HG02938 (cell line): ENCODE data around the gene ELMO2.

Source experiments
- ATAC-seq: cut with Tn5 transposase; IDR thresholded peaks from one replicate; pipeline ENCODE4 v1.9.1; 2021; ENCODE audit warnings: mild to moderate bottlenecking, moderate library complexity; ENCODE audit not compliant: unreplicated experiment

Gene ELMO2, protein sequence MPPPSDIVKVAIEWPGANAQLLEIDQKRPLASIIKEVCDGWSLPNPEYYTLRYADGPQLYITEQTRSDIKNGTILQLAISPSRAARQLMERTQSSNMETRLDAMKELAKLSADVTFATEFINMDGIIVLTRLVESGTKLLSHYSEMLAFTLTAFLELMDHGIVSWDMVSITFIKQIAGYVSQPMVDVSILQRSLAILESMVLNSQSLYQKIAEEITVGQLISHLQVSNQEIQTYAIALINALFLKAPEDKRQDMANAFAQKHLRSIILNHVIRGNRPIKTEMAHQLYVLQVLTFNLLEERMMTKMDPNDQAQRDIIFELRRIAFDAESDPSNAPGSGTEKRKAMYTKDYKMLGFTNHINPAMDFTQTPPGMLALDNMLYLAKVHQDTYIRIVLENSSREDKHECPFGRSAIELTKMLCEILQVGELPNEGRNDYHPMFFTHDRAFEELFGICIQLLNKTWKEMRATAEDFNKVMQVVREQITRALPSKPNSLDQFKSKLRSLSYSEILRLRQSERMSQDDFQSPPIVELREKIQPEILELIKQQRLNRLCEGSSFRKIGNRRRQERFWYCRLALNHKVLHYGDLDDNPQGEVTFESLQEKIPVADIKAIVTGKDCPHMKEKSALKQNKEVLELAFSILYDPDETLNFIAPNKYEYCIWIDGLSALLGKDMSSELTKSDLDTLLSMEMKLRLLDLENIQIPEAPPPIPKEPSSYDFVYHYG

DNA sequence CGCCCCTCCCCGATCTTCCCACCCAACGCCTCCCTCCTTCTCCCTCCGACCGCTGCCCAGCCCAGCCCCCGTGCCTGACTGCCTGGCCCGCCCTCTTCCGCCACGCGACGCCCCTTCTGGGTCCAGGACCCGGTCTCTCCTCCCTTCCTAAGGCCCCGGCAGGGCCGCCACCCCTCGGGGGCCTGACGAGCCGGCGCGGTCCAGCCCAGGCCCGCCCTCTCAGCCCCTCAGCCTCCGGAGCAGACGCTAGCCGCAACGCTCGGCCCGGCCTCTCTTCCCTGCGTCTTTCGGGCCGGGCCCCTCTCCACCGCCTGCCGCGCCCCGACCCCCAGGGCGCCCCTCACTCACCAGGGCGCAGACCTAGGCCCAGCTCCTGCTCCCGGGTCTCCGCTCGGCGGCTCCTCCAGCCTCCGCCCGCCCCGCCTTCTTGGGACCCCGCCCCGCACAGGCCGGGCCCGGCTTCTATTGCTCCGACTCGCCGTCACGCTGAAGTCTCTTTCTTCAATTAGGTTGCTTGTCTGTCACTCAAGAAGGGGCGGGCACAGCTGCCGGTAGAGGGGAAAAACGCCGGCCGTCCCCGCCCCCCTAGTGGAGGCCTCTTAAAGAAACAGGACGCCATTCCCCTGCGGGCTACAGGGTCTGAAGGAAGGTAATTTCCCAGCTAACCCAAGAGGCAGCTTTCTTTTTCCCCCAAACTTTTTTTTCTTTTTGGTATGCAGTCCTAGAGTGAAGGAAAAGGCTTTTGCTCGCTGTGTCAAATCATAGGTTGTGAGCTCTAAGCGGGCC, at the start of gene ELMO2:
Gene ELMO2 (minus strand): TSS at position 416 of the 786 bp plus-strand sequence. CDS start 12,133 bp downstream, outside the sequence.
- ATAC-seq, result peak; percentile 88

- ATAC-seq, result no peak
Observed at GRCh38 chr20:46455729-46456128, 49.3 kb upstream of the ELMO2 start.

- no peak for ATAC-seq
Observed at GRCh38 chr20:46446851-46447250, 40.4 kb upstream of the ELMO2 start.

GRCh38 chr20:46439837-46440236, 33.4 kb upstream of the ELMO2 start:
- ATAC-seq, result no peak

GRCh38 chr20:46438156-46438750, 31.8 kb upstream of the ELMO2 start:
- ATAC-seq, result no peak

DNA sequence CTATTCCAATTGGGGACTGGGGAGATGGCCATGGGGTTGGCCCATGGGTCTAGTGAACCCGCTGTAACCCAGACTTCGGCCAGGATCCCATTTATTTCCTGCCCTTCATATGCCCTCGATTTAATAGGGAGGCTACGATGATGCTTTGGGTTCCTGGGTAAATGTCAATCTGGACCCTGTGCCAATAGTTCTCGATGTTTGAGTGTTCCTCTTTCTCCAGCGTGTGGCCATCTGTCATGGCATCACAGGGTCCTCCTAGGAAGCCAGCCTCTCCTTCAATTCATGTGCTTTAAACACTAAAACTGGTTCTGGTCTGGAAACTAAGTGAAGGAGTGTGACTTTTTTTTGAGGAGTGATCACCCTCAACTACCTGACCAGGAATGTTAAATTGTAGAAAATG, 28.7 kb upstream of the ELMO2 start:
- ATAC-seq, result no peak

- no peak for ATAC-seq
Observed at GRCh38 chr20:46434597-46434996, 28.2 kb upstream of the ELMO2 start.

DNA sequence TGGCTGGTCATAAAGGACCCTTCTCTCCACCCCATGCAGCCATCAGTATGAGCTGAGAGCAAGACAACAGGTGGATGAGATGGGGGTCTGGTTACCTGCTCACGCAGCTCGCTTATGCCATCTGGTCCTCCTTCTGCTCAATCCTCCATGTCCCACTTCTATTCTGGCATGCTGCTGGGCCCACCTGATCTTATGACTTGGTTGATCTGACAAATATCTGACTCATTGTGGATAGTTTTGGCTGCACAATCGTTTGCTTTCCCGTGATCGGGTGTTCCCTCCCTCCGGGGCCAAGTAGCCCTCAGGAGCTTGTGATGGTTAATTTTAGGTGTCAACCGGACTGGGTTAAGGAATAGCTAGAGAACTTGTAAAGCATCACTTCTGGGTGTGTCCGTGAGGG, 26.6 kb upstream of the ELMO2 start:
- no peak for ATAC-seq

GRCh38 chr20:46430921-46431712, 24.7 kb upstream of the ELMO2 start:
- no peak for ATAC-seq

- no peak for ATAC-seq
Observed at GRCh38 chr20:46427384-46427783, 21.0 kb upstream of the ELMO2 start.

- no peak for ATAC-seq
Observed at GRCh38 chr20:46423882-46424482, 17.6 kb upstream of the ELMO2 start.

DNA sequence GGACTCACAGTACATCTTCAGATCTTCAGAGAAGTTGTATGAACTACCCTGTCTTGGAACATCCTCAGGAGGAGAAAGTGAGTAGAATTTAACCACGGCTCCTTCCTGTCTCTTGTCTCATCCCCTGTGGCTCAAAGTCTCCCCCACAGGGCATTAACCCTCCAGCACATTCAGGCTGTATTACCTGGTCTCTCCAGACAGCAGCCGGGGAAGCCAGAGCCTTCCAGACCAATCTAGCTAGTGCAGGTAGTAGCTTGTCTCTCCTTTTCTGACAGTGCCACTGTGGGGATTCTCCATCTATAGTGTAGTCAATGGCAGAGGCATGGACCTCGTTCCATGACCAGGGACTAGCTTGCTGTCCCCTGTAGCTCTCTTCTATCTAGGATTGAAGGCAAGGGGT, 16.9 kb upstream of the ELMO2 start:
- no peak for ATAC-seq

DNA sequence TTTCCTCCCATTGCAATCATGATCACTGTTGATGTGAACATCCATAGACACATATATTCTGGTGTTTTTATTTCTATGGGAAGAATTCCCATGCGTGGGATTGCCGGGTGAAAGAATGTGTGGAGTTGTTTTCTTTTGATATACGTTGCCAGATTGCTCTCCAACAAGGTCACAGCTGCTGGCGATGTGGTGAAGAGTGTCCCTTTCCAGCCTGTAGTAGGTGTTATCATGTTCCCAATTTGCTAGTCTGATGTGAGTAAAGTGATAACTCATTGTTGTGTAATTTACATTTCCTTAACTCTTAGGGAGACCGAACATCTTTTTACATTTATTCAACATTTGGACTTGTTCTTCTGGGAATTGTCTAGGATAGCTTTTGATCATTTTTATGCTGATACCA, 14.5 kb upstream of the ELMO2 start:
- ATAC-seq, result no peak

DNA sequence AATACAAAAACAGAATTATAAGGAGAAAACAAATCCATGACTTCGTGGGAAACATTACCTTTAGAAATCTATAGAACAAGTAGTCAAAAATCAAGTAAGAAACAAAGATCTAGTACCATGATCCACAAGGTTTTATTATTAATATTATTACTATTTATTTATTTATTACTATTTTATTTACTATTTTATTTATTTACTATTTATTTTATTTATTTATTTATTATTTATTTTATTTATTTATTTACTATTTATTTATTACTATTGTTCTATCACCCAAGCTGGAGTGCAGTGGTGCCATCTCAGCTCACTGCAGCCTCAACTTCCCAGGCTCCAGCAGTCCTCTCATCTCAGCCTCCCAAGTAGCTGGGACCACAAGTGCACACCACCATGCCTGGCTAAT, 13.5 kb upstream of the ELMO2 start:
- no peak for ATAC-seq

DNA sequence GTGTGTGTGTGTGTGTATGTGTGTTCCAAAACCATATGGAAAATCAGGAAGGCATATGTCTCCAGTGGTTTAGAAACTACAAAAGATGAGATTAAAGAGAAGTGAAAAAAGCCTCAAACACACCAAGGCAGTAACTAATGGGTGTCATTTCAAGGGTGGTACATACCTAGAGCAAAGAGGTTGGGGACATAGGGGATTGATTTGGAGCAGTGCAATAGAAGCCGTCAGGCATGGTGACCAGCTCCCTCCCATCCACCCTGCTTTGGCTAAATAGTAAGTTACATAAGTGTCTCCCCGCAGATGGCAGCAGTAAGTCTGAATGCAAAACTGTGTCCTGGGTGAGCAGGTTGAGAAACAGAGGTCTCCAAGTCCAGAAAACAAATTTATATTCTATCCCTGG, 10.4 kb upstream of the ELMO2 start:
- no peak for ATAC-seq

- no peak for ATAC-seq
Observed at GRCh38 chr20:46416421-46416820, 10.0 kb upstream of the ELMO2 start.

DNA sequence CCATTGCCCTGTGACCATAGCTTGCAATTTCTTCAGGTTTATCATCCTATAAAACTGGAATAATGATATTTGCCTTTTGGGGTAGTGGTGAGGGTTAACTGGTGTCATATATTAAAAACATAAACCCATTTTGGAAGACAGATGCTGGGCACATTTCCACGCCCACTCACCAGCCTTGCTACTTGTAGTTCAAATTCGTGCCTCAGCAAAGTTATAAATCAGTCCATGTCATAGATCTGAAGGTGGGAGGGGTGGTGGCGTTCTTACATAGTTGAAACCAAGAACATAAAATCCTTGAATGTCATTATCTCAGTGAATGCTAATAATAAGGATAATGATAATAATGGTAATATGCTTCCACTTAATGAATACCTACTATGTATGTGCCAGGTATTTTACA, 9.4 kb upstream of the ELMO2 start:
- no peak for ATAC-seq

GRCh38 chr20:46414608-46415007, 8.2 kb upstream of the ELMO2 start:
- no peak for ATAC-seq

- no peak for ATAC-seq
Observed at GRCh38 chr20:46411637-46412036, 5.2 kb upstream of the ELMO2 start.

GRCh38 chr20:46408281-46408731, 1.9 kb upstream of the ELMO2 start:
- no peak for ATAC-seq
